OCI-LY3 (cell line): ENCODE data around the gene XRCC3.

Source experiments
- EZH2phosphoT487 ChIP-seq: fragments of 200-600 bp; shearing (Covaris generic); IDR thresholded peaks from 2 replicates; pipeline ENCODE4 v1.6.1; 2018; ENCODE audit warnings: antibody characterized with exemption, mixed run types, low read depth
- TF ChIP-seq, protein P1 (sequence below): fragments of 200-600, 300-600 bp; sonication (generic); IDR thresholded peaks from 2 replicates; pipeline ENCODE4 v1.5.1; 2014; ENCODE audit warnings: antibody characterized with exemption, low read length, low read depth

- TF ChIP-seq, protein P1, sequence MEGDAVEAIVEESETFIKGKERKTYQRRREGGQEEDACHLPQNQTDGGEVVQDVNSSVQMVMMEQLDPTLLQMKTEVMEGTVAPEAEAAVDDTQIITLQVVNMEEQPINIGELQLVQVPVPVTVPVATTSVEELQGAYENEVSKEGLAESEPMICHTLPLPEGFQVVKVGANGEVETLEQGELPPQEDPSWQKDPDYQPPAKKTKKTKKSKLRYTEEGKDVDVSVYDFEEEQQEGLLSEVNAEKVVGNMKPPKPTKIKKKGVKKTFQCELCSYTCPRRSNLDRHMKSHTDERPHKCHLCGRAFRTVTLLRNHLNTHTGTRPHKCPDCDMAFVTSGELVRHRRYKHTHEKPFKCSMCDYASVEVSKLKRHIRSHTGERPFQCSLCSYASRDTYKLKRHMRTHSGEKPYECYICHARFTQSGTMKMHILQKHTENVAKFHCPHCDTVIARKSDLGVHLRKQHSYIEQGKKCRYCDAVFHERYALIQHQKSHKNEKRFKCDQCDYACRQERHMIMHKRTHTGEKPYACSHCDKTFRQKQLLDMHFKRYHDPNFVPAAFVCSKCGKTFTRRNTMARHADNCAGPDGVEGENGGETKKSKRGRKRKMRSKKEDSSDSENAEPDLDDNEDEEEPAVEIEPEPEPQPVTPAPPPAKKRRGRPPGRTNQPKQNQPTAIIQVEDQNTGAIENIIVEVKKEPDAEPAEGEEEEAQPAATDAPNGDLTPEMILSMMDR = no peak
- TF ChIP-seq EZH2phosphoT487 = no peak
These were observed 45.9 kb downstream of the XRCC3 start for GRCh38 chr14:103669370-103669769.
